Measurements from ENCODE around the gene PADI6.

PADI6 gene

DNA sequence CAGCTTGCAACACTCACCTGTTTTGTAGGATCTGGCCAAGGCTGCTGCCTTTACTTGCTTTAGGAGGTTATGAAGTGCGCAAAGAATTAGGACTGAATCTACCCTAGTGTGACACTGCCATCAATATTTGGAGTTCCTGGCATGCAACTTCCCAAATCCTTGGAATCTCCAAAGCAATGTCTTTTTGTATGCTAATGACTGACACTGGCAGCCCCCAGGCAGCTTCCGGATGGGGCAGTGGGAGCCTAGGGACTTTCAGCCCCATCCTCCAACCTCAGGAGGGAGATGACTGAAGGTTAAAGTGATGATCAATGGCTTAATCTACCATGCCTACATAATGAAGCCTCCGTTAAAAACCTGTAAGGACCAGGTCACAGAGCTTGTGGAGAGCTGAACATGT lies 62.0 kb downstream of the PADI6 start:
- DNase-seq (ENCODE audit: low read depth): no peak

DNA sequence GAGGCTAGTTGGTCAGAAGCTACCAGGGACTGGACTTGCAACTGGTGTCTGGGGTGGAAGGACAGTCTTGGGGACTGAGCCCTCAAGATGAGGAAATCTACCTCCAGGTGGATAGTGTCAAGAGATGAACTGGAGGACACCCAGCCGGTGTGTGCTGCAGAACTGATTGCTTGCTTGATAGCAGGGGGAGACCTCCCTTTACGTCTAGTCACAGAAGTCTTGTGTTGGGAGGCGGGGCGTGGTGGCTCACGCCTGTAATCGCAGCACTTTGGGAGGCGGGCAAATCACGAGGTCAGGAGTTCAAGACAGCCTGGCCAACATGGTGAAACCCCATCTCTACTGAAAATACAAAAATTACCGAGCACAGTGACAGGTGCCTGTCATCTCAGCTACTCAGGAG lies 62.6 kb downstream of the PADI6 start:
- DNase-seq (ENCODE audit: low read depth): no peak

DNA sequence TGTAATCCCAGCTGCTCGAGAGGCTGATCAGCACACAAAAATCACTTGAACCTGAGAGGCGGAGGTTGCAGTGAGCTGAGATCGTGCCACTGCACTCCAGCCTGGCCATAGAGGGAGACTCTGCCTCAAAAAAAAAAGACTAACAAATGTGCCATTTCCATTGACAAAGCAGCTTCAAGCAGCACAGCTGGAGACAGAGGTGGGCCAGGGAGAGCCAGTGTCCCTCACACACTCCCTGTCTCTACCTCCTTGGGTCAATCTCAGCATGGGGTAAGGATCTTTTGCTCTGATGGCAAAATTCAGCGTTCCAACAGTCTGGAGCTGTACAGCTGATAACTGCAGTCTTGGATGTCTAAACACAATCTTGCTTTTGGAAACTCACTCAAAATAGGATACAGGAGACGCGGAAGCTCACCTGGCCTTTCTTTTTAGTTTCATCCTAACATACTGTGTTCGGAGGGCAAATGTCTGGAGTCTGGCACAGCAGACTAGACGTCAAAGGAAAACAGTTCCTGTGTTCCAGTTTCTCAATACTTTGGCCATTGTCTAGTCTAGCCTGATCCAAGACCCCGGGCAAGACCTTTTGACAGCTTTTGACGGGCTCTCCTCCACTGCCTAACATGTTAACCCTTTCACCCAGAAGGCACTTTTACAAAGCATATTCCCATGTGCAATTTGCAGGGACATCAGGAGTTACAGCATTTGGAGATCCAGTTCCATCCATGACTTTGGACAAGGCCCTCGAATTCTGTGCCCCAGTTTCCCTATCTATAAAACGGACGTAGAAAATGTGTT lies 64.6 kb downstream of the PADI6 start:
- no peak for DNase-seq (ENCODE audit: low read depth)

DNA sequence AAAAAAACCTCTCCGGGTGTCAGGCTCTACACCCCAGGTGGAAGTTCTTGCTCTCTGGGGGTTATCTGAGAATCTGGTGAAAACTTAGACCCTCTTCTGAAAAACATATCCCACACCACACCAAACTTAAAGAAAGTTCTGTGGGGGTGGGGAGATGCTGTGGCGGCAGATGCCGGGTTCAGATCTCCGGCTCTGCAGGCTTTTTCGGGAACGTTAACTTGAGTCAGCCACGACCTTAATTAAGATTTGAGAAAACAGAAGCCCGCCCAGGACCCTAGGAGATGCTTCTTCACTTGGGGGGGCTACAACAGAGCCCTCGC lies 65.2 kb downstream of the PADI6 start:
- no peak for DNase-seq (ENCODE audit: low read depth)

DNA sequence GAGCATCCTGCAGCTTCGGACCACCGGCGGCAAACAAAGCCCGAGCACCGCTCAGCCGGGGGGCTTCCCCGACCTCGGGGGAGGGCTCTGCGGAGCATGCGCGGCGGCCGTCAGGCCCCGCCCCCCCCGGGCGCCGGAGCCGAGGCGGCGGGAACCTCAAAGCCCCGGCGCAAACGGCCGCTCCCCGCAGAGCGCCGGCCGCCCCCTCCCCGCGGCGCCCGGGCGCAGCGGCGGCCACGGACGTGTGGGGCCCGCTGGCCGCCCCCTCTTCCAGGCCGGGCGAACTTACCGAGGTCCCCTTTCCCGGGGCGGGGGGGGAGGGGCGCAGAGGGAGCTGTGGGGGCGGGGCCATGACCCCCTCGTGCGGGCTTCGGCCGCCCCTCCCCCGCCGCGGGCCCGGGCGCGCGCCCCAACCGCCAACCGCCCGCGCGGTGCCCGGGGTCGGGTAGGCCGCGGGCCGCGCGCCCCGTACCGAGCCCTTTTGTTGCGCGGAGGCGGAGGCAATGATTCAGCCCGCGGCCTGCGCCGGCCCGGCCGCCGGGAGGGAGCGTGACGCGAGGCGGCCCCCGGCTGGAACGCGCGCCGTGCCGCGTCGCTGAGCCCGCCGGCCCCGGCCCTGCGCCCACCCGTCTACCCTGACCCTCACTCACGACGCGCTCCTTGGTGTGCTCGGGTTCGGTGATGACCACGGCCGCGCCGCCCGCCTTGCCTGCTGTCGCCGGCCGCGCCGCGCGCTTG lies 65.8 kb downstream of the PADI6 start:
- DNase-seq (ENCODE audit: low read depth): no peak

DNA sequence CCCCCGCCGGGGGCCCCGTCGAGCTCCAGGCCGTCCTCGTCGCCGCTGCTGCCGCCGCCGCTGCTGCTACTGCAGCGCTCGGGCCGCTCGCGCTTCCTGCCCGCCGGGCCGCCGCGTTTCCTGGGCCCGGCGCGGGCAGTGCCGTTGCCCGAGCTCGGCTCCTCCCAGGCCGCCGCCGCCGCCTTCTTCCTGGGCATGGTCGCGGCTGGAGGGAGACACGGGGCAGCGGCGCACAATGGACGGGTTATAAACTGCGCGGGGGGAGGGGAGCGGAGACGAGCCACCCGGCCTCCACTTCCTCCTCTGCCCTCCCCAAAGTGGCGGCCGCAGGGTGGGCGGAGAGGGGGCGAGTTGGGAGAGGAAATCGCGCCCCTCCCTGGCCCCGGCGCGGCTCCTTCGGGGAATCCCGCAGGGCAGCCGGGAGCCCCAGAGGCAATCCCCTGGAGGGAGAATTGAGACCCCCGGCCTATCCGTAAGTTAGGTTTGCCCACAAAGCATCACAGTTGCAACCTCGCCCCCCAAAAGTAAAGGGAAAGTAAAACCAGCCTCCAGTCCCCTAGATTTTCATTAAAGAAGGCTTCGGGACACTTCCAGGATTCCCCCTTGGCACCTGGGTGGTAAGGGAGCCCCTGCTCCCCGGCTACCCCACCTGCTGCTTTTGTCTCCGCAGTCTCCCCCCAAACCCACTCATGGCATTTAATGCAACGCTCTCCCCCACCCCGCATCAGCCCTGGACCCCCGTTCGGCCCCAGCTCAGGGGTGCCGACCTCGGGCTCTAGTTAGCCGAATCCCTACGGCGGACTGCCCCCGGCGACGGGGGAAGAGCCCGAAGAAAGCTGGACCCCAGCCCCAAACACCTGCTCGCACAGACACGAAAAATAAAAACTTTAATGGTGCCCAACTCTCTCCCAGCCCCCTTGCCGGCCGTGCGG lies 66.6 kb downstream of the PADI6 start:
- peak; percentile 39 for DNase-seq (ENCODE audit: low read depth)

DNA sequence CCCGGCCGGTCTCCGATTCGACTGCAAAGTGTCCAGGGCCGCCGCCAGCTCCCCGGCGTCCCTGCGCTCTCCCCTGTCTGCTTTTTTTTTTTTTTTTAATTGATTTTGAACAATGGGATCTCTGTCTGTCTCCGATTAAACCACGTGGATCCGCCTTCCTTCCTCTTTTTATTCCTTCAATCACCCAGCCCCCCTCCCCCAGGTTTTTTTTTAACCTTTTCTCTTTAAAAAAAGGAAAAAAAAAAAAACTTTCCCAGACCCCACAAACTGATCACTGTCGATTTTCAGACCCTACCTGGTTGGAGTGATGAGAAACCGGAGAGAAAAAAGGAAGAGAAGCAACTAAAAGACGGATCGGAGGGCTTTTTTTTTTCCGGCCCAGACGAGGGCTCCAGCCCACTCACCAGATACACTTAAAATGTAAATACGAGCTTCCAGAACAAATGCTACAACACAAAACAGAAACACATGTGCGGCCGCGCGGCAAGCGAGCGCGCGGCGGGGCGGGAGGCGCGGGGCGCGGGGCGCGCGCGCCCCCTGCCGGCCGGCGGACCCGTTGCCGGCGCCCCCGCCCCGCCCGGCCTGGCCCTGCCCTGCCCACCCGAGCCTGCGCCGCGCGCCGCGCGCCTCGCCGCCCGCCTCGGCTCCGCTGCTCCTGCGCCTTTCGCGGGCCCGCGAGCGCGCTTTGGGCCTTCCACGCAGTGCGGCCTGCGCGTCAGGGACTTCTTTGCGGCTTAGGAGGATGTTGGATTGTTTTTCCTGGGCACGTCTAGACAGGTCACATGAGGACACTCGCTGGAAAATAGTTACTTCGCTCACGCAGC lies 67.5 kb downstream of the PADI6 start, which contains the start of gene RCC2:
Gene RCC2, minus strand, starts transcription at position 428 of the 824 bp plus-strand sequence. CDS start 1,163 bp downstream, outside the sequence.
- DNase-seq (ENCODE audit: low read depth): peak; percentile 86

DNA sequence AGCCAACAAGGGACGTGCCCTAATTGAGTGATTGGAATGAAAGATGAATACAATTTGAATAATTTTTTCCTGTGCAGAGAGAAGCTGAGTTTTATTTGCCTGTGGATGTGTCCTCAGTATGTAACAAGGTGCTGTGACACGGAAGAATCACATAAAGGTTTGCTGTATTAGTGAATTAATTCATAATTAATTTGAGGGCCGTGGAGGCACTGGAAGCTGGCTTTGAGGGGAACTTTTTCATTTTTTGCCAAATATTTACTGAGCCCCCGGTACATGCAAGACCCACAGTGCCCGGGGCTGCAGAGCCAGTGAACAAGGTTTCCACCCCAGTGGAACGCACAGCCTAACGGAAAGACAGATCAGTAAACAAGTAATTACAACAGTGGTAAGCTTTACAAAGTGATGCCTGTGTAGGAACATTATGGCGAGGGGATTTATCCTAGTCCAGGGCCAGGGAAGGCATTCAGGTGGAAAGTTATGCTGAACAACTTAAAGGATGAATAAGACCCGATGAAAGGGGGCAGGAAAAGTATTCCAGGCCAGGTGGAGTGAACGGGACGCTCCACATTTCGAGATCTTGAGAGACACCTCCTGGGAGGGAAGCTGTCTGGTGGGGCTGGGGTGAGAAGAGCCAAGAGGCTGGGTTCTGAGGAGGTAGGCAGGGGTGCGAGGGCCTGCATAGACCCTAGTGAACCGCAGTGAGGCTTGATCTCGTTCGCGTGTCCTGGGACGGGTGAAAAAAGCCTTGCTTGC lies 68.3 kb downstream of the PADI6 start:
- DNase-seq (ENCODE audit: low read depth): no peak

DNA sequence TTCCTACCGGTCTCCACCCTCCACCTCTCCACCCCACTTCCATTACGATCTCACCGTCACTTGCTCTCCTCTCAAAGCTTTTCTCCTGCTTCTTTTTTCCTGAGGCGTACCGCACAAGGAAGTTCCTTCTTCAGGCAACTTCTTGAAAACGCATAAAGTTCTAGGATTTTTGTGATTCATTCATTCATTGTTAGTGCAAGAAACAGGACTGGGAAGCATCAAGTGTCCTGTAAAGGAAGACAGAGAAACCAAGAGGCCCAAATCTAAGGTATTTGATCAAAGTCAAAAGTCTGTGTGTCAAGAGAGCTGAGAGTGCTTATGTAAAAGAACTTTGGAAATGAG lies 68.8 kb downstream of the PADI6 start:
- DNase-seq (ENCODE audit: low read depth): no peak

DNA sequence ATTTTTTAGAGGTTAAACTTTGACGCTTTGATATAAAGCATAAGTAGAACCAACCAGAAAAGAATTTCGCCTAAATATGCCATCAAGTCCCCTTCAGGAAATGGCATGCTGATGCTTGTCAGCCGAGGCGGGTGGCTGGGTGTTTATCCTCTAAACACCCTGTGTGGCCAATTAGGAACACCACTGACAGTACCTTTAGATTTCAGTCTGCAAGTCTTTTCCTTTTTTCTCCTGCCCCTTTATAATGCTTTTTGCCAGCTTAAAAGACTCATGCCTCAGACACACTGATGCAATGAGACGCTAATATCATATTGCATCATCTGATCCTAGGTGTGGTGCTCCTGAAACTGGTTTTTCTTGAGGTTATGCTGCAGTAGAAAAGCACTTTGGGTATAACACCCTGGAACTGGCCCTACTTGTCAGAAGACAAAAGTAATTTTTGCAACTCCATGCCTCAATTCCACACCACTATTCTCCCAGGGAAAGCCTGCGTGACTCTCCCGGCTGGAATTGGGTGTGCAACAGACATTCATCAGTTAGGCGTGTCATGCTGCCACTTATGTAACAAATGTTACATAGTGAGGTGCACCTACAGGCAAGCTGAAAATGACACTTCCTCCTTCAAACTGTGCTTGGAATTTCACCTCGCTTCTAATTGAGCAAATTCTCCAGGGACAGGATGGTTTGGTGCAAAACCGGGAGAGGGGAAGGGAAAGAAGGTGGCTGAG lies 69.4 kb downstream of the PADI6 start:
- DNase-seq (ENCODE audit: low read depth): no peak

DNA sequence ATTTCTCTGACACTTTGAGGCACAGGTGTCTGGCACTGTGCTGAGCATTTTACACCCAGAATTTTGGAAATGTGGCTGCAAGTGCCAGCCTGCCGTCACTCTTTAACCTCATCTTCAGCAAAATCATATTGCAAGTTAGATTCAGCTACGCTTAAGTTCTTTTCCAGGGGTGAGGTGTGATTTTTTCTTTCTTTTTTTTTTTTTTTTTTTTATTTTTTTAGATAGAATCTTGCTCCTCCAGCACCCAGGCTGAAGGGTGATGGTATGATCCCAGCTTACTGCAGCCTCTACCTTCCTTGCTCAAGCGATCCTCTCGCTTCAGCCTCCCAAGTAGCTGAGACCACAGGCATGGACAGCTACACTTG lies 70.0 kb downstream of the PADI6 start:
- no peak for DNase-seq (ENCODE audit: low read depth)

DNA sequence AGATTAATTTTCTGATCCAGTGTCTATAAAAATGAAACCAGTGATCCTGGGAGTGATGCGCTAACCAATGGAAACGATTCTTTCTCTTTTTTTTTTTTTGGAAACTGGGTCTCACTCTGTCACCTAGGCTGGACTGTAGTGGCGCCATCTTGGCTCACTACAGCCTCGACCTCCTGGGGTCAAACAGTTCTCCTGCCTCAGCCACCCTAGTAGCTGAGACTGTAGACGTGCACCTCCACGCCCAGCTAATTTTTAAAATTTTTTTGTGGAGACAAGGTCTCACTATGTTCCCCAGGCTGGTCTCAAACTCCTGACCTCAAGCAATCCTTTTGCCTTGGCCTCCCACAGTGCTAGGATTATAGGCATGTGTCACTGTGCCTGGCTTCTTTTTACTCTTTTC lies 70.8 kb downstream of the PADI6 start:
- DNase-seq (ENCODE audit: low read depth): no peak

DNA sequence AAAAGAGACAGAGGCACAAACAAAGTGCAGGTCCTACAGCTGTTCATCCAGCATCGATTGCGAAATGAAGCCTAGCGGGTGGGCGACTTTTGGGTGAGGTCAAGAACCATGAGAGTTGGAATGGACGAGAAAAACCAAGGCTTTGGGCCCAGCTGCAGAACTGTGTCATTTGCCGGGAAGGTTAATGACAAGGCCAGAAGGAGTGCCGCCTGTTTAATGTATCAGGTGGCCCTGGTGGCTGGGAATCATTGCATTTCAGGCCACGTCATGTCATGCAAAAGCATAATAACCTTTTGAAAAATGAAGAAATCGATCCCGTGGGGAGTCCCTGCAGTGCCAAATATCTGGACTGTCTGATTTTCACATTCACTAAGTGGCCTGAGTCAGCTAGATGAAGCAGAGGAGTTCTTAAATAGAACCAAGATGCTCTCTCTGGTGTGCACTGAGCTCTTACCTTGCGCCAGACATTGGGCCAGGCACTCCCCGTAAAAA lies 75.6 kb downstream of the PADI6 start:
- peak; percentile 61 for DNase-seq (ENCODE audit: low read depth)
